Testis (tissue), 3 donors: ENCODE results near the gene FNDC3A. TPM values are rescaled to one million over a fixed set of nuclear protein-coding genes. Genes with fewer than 3 reads are reported as not detected.
"Not testable (repeated sequence)": the region's sequence is repeated elsewhere in the genome, so short reads cannot be mapped to it uniquely, and the experiment has no call there.

Experiments
- DNase-seq: peaks from one replicate; pipeline ENCODE4 v3.0.0-alpha.2; 2019
- H3K27ac ChIP-seq, 2 donors: fragments of 200-600 bp; sonication (generic); one replicate each; pipeline ENCODE4 v1.5.1; 2019
- H3K27me3 ChIP-seq: fragments of 200-600 bp; sonication (generic); one replicate; pipeline ENCODE4 v1.5.1; 2019
- H3K36me3 ChIP-seq: fragments of 200-600 bp; sonication (generic); one replicate; pipeline ENCODE4 v1.5.1; 2017; ENCODE audit warnings: low read depth; ENCODE audit errors: missing control alignments
- H3K4me1 ChIP-seq: fragments of 200-600 bp; sonication (generic); one replicate; pipeline ENCODE4 v1.5.1; 2019
- H3K4me3 ChIP-seq, 2 donors: fragments of 200-600 bp; sonication (generic); one replicate each; pipeline ENCODE4 v1.5.1; 2017 to 2019
- H3K9me3 ChIP-seq: fragments of 200-600 bp; sonication (generic); one replicate; pipeline ENCODE4 v1.5.1; 2017
- CTCF ChIP-seq, 3 experiments: fragments of 450-650 bp in 2 of 3; fragments of 200-600 bp in 1 of 3; sonication (generic) in 1 of 3; IDR thresholded peaks; one replicate each; pipeline ENCODE4 v1.5.1; 2016 to 2019; ENCODE audit warnings: antibody characterized with exemption in 3 of 3, mild to moderate bottlenecking in 2 of 3, moderate library complexity in 1 of 3
- POLR2A ChIP-seq: fragments of 450-650 bp; IDR thresholded peaks from one replicate; pipeline ENCODE4 v1.6.1; 2017; ENCODE audit warnings: antibody characterized with exemption, mild to moderate bottlenecking, moderate library complexity
- WGBS, 2 donors: methylation state at CpG; one replicate each; pipeline ENCODE4 v1.1.5; 2018; 5-methylcytosine and 5-hydroxymethylcytosine counted together
- intact Hi-C: fragments of 100-400 bp; cut with DNase I; formaldehyde crosslinking; loops from one replicate; pipeline ENCODE4 v1.15.1; 2023; ENCODE audit warnings: low total_unique reads
- polyA plus RNA-seq: library from polyadenylated mRNA; stranded (reverse); fragments of 350-450 nt; fragmentation: Illumina TruSeq; extraction: RNeasy Lipid Tissue Mini Kit (QIAGEN cat#74804); gene quantifications from one replicate; pipeline ENCODE4 v1.2.3, GENCODE V29; 2014; ENCODE audit warnings: low read depth, low replicate concordance; ENCODE audit not compliant: insufficient read depth
- total RNA-seq, 2 donors: library from RNA; depleted of rRNA; stranded (reverse); fragments of >200 nt; gene quantifications; one replicate each; pipeline ENCODE4 v1.2.3, GENCODE V29; 2016

Gene FNDC3A
- total and polyA plus RNA-seq, 3 donors from 2014 or later, result 52.5 to 77.3 (median 75.0) TPM

GRCh38 chr13:49053906-49054305 lies 78.2 kb downstream of the FNDC3A start:
- DNase-seq, result no peak
- WGBS, 2 donors, result 96 to 100% methylated on average over 1 of the region's 1 CpG
- Histone ChIP-seq H3K9me3 (no peaks in the 10 kb centered on the region), H3K27ac (no peak overlapping the region), H3K4me1 (no peaks in the 10 kb centered on the region), H3K4me3 (no peak overlapping the region), H3K27me3 (no peaks in the 10 kb centered on the region), H3K36me3 (no peaks in the 10 kb centered on the region)
- intact Hi-C loops, result no loop called here
- TF ChIP-seq POLR2A, result no peak
- TF ChIP-seq CTCF (IDR thresholded peaks at IDR 0.05), result no peak

DNA sequence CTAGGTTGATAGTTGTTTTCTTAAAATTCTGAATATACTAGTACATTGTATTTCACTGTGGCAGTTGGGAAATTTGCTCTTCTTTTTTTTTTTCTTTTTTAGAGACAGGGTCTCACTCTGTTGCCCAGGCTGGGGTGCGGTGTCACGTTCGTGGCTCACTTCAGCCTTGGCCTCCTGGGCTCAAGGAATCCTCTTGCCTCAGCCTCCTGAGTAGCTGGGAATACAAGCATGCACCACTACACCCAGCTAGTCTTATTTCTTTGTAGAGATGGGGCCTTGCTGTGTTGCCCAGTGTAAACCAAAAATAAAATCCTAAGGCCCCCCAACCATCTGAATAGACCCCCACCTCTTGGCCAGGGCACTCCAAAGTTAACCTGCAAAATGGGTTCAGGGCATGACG lies 79.3 kb downstream of the FNDC3A start:
- Histone ChIP-seq H3K4me3 (no peak overlapping the region), H3K4me1 (no peaks in the 10 kb centered on the region), H3K27me3 (no peaks in the 10 kb centered on the region), H3K27ac (no peak overlapping the region), H3K9me3 (no peaks in the 10 kb centered on the region), H3K36me3 (no peaks in the 10 kb centered on the region)
- TF ChIP-seq POLR2A, result no peak
- no peak for TF ChIP-seq CTCF (IDR thresholded peaks at IDR 0.05)
- 92 to 98% methylated on average over 4 of the region's 4 CpGs for WGBS, 2 donors
- intact Hi-C loops, result no loop called here
- no peak for DNase-seq

GRCh38 chr13:49057176-49057575 lies 81.5 kb downstream of the FNDC3A start:
- no peak overlapping the region for H3K27ac ChIP-seq
- DNase-seq, result no peak
- TF ChIP-seq POLR2A (no peak), CTCF (IDR thresholded peaks at IDR 0.05) (no peak)
- no peaks in the 10 kb centered on the region for H3K27me3 ChIP-seq
- no peak overlapping the region for H3K4me3 ChIP-seq
- intact Hi-C loops, result no loop called here
- H3K36me3 ChIP-seq, result no peaks in the 10 kb centered on the region
- H3K9me3 ChIP-seq, result no peaks in the 10 kb centered on the region
- 81 to 88% methylated on average over 3 of the region's 3 CpGs for WGBS, 2 donors
- H3K4me1 ChIP-seq, result no peaks in the 10 kb centered on the region

DNA sequence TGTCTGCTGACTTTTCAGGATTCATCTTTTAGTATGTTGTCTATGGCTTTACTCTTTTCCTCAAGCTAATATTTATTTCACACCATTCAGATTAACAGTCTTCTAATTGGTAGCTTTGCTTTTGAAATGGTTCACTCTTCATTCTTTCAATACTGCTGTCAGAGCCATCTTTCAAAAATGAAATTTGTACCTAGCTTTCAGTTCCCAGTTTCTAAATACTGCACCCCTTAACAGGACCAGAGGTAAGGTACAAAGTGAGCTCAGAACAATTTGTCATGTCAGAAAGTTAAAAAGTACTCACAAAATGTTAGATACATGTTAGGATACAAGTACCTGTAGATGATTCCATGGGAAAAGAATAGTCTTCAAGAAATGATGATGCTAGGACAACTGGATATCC lies 83.0 kb downstream of the FNDC3A start:
- Histone ChIP-seq H3K36me3 (no peaks in the 10 kb centered on the region), H3K4me3 (no peak overlapping the region), H3K9me3 (no peaks in the 10 kb centered on the region), H3K27ac (no peak overlapping the region), H3K27me3 (no peaks in the 10 kb centered on the region), H3K4me1 (no peaks in the 10 kb centered on the region)
- intact Hi-C loops, result no loop called here
- DNase-seq, result no peak
- TF ChIP-seq CTCF (IDR thresholded peaks at IDR 0.05), result no peak
- TF ChIP-seq POLR2A, result no peak

DNA sequence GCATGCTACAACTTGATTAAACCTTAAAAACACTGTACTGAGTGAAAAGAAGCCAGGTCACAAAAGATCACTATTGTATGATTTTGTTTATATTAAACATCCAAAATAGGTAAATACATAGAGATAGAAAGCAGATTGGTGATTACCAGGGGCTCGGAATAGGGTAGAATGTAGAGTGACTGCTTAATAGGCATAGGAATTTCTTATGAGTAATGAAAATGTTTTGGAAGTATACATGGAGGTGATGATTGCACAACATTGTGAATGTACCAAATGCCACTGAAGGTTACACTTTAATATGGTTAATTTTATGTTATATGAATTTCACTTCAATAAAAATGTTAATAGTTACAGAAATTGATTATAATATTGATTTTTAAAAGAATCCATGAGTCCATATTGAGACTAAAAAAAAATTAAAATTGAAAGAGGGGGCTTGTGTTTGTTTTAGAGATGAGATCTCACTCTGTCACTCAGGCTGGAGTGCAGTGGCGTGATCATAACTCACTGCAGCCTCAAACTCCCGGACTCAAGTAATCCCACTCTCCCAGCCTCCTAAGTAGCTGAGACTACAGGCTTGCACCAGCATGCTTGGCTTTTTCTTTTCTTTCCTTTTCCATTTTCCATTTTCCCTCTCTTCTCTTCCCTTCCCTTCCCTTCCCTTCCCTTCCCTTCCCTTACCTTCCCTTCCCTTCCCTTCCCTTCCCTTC lies 85.1 kb downstream of the FNDC3A start:
- TF ChIP-seq POLR2A, result no peak
- TF ChIP-seq CTCF (IDR thresholded peaks at IDR 0.05), result no peak
- no peaks in the 10 kb centered on the region for H3K4me1 ChIP-seq
- 96 to 97% methylated on average over 3 of the region's 3 CpGs for WGBS, 2 donors
- H3K36me3 ChIP-seq, result no peaks in the 10 kb centered on the region
- no peaks in the 10 kb centered on the region for H3K27me3 ChIP-seq
- H3K9me3 ChIP-seq, result no peaks in the 10 kb centered on the region
- DNase-seq, result no peak
- no peak overlapping the region for H3K27ac ChIP-seq
- no peak overlapping the region for H3K4me3 ChIP-seq
- intact Hi-C loops, result no loop called here

- H3K9me3 ChIP-seq, H3K4me1 ChIP-seq, H3K27me3 ChIP-seq, intact Hi-C loops, DNase-seq, H3K4me3 ChIP-seq, H3K36me3 ChIP-seq, H3K27ac ChIP-seq: not testable (repeated sequence)
Observed at GRCh38 chr13:49061388-49061752, 85.7 kb downstream of the FNDC3A start.
